ENCODE measurements around the gene LNP1.

LNP1 gene

GRCh38 chr3:100457811-100458210, 56.5 kb downstream of the LNP1 start:
- no peak for ATAC-seq
- TF ChIP-seq CSRNP3 (CRISPR knock-in tag; IDR thresholded peaks at IDR 0.05) (no peak), ARNTL (CRISPR knock-in tag; IDR thresholded peaks at IDR 0.05; ENCODE audit: borderline replicate concordance, low read depth) (no peak), BACH2 (CRISPR knock-in tag; IDR thresholded peaks at IDR 0.05; ENCODE audit: borderline replicate concordance) (no peak), TCF4 (CRISPR knock-in tag; IDR thresholded peaks at IDR 0.05; ENCODE audit: borderline replicate concordance) (no peak), POU6F1 (CRISPR knock-in tag; IDR thresholded peaks at IDR 0.05; ENCODE audit: borderline replicate concordance, low read depth) (no peak), ISL1 (CRISPR knock-in tag; IDR thresholded peaks at IDR 0.05) (no peak), RARB (CRISPR knock-in tag; IDR thresholded peaks at IDR 0.05) (no peak), ZNF8 (CRISPR knock-in tag; IDR thresholded peaks at IDR 0.05) (no peak), PPARA (CRISPR knock-in tag; IDR thresholded peaks at IDR 0.05; ENCODE audit: borderline replicate concordance) (no peak), ZNF565 (CRISPR knock-in tag; conservative IDR thresholded peaks at IDR 0.05; ENCODE audit: low read depth) (no peak), PATZ1 (CRISPR knock-in tag; IDR thresholded peaks at IDR 0.05; ENCODE audit: borderline replicate concordance) (no peak), TOX (CRISPR knock-in tag; IDR thresholded peaks at IDR 0.05; ENCODE audit: borderline replicate concordance) (no peak), SNAI2 (CRISPR knock-in tag; IDR thresholded peaks at IDR 0.05) (no peak), GLIS3 (CRISPR knock-in tag; IDR thresholded peaks at IDR 0.05) (no peak)

GRCh38 chr3:100458814-100459213, 57.5 kb downstream of the LNP1 start:
- ATAC-seq = no peak

More at GRCh38 chr3:100458814-100459213, 57.5 kb downstream of the LNP1 start:
- TF ChIP-seq ESRRG (CRISPR knock-in tag; IDR thresholded peaks at IDR 0.05) (no peak), GLIS3 (CRISPR knock-in tag; IDR thresholded peaks at IDR 0.05) (no peak), ZNF8 (CRISPR knock-in tag; IDR thresholded peaks at IDR 0.05) (no peak), POU6F1 (CRISPR knock-in tag; IDR thresholded peaks at IDR 0.05; ENCODE audit: borderline replicate concordance, low read depth) (no peak), ISL1 (CRISPR knock-in tag; IDR thresholded peaks at IDR 0.05) (no peak), CSDC2 (CRISPR knock-in tag; IDR thresholded peaks at IDR 0.05) (no peak), RARB (CRISPR knock-in tag; IDR thresholded peaks at IDR 0.05) (no peak), OSR1 (CRISPR knock-in tag; IDR thresholded peaks at IDR 0.05) (no peak), TOX (CRISPR knock-in tag; IDR thresholded peaks at IDR 0.05; ENCODE audit: borderline replicate concordance) (no peak), BACH2 (CRISPR knock-in tag; IDR thresholded peaks at IDR 0.05; ENCODE audit: borderline replicate concordance) (no peak), ZFP3 (CRISPR knock-in tag; IDR thresholded peaks at IDR 0.05) (no peak), ZNF565 (CRISPR knock-in tag; conservative IDR thresholded peaks at IDR 0.05; ENCODE audit: low read depth) (no peak), CSRNP3 (CRISPR knock-in tag; IDR thresholded peaks at IDR 0.05) (no peak), PATZ1 (CRISPR knock-in tag; IDR thresholded peaks at IDR 0.05; ENCODE audit: borderline replicate concordance) (no peak), CREB5 (CRISPR knock-in tag; IDR thresholded peaks at IDR 0.05; ENCODE audit: low read depth) (no peak), ZNF70 (CRISPR knock-in tag; IDR thresholded peaks at IDR 0.05) (no peak), TSHZ2 (CRISPR knock-in tag; IDR thresholded peaks at IDR 0.05) (no peak), TCF4 (CRISPR knock-in tag; IDR thresholded peaks at IDR 0.05; ENCODE audit: borderline replicate concordance) (no peak)

Data from SK-N-SH treated with all-trans-retinoic acid at 6 μM for 48 hours (cell line).